SKM-1 treated with dmso at 0.1 percent for 144 hours (cell line): ENCODE results near the gene NCEH1.

Source experiments
- DNase-seq: peaks from one replicate; lab custom pipeline; 2025; ENCODE audit not compliant: unreplicated experiment; lab: John Stamatoyannopoulos, UW

The NCEH1 gene

DNA sequence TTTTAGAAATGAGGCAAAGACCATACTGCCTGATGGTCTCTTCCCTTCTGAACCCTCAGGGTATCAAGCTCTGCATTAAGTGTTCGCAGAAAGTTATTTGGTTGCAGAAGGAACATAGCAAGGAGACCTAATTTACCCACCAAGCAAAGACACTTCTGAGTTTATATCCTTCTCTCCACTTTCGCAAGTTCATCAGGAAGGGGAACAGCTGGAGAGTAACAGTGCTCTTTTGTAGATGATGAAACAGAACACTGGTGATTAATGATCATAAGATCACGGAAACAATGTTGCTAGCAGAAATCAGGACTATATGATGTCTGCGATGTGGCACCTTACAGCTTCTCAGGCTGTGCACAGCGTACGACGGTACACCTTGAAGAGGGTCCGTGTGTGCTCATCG, 62.1 kb downstream of the NCEH1 start:
- DNase-seq: peak; percentile 16

DNA sequence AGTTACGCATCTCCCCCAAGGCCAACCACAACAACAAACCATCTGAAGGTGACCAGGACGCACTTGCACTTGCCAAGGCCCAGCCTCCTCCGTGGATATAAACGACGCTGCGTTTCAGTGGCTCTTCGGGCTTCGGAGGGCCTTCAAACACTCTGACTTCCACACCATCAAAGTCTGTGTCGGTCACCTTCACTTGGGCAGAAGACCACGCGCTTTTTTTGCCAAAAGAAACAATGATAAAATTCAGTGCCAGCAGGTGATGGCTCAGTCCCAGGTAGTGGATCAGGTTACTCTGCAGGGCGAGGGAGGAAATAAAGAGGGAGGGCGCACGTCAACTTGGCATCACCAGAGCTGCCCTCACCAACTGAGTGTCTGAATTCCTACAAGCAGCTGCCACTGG, 63.0 kb downstream of the NCEH1 start:
- DNase-seq: no peak

DNA sequence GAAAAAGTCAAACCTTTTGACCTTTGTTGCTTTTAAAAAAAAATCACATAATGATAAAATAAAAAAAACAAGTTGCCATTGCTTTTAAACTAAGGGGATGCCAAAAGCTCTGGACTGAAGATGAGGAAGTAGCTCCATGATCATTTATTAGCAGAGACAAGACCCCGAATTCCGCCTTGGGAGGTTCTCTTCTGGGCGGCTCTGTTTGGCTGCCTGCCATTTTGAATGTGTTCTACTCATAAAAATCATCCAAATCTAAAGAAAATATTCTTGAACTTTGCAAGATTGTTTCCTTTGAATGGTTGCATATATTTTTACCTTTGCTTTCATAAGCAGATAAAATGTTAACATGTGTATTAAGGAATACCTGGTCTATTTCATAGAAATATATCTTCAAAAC, 63.8 kb downstream of the NCEH1 start:
- no peak for DNase-seq

DNA sequence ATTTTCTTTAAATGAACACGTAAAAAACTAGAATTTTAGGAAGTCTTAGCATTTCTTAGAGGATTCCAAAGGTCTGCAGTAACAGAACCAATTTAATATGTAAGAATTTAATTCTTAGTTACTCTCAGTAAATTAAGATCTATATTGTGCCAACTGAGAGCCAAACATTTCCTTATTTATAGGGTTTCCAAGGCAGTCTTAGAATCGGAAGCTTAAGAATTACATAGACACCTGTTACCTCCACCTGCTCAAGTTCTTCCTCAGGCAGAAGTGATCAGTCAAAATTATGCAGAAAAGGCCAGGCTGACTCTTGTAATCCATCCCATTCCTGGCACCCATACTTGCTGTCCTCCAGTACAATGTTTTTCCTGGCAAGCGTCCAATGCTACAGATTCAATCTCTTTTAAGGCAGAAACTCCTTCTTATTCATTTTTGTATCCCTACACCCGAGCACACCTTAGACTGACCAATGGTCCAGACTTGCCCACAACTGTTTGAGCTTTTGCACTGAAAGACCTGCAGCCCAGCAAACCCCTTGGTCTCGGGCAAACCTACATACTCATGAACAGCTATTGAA, 64.3 kb downstream of the NCEH1 start:
- DNase-seq: no peak

DNA sequence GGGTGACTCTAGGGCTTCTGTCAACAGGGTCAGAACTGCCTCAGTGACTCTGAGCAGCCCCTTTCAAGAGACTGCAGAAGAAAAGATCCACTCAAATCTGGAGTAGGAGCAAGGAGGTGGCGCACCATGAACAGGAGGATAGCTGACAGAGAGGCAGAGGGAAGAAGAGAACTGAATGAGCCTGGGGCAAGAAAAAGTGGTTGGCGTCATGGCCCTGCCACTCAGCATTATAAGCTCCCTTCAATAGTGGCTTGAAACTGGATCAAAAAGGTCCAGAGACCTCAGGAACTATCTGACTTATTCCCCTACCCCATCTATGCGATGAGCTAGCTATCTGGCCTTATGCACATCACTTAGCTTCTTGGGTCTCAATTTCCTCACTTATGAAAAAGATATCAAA, 66.6 kb downstream of the NCEH1 start:
- DNase-seq: no peak

DNA sequence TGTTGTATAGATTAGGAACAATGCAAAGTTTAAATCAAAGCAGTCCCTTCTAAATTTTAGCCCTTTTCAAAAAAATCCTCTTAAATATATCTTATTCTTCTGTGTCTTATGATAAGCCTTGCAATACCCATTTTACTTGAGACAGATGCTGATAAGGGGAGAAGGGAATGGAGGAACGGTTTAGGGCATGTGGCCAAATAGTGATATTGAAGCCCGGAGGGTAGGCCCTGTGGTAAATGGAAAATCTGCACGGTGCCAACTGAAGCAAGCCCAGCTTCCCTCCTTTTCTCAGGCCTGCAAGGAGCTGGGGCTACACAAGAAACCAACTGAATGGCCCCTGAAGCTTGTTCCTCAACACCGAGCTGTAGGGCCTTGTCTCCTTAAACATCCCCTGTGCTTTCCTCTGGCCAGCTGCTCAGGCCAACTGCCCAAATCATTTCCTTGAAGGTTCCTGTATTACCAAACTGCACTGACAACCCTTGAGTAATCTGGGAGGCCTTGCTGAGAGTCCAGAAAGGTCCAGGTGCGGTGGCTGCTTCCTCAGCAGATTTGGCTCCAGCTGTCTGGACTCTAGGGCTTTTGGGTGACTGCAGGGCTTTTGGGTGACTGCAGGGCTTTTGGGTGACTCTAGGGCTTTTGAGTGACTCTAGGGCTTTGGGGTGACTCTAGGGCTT, 67.2 kb downstream of the NCEH1 start:
- no peak for DNase-seq

DNA sequence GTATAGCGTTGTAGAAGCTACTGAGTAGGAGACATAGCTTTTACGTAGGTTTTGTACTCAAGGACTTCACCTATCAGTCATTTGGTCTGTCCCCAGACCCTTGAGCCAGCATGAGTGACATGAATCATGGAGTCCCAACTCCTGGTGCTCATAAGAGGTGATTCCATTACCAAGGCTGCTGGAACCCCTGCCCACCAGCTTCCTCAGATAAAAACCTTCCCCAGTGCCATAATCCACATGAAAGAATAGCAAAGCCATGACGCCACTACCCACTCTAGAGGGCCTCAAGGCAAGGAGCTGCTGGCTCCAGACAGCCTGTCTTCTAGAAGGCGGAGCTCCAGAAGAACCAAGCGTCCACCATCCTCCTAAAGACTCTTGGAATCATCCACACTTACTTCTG, 69.6 kb downstream of the NCEH1 start:
- no peak for DNase-seq

DNA sequence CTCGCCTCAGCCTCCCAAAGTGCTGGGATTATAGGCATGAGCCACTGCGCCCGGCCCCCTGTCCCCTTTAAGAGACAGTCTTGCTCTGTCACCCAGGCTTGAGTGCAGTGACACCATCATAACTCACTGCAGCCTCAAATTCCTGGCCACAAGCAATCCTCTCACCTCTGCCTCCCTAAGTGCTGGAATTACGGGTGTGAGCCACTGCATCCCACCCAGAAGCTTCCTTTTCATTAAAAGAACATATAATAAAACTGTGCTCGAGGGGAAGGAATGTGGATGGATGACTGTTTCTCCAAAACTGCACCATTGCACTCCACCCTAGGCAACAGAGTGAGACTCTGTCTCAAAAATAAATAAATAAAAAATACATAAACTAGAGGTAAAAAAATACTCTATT, 70.1 kb downstream of the NCEH1 start:
- no peak for DNase-seq

DNA sequence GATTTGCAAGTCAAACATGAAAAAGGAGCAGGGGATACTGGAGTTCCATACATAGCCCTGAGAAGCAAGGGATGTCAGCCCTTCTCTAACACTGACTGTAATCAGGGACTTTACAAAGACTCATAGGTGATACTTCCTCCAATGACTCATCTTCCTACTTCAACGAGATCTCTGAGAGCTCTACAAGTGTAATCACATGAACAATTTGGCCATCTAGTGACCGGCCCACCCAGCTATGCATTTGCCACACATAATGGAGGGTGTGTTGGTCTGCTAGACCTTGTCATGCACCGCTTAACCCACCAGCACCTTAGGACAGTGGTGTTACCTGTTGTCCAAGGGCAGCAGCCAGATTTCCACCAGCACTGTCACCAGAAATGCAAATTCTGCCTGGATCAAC, 75.3 kb downstream of the NCEH1 start:
- DNase-seq: no peak

DNA sequence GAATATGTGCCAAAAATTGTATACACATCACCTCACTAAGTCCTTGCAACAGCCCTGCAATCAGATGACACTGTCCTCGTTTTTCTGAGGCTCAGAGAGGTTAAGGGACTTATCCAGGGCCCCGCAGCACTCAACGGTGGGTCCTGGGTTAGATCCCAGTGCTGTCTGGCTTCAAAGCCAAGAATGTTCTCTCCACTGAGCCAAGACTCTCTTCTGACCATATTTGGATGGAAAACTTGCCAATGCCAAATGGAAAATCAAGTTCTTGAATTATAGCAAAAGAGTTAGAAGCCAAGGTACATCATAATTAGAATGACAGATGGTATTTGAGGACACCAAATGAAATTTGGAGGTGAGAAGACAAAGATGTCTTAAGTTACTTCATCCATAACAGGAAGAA, 75.9 kb downstream of the NCEH1 start:
- DNase-seq: no peak

DNA sequence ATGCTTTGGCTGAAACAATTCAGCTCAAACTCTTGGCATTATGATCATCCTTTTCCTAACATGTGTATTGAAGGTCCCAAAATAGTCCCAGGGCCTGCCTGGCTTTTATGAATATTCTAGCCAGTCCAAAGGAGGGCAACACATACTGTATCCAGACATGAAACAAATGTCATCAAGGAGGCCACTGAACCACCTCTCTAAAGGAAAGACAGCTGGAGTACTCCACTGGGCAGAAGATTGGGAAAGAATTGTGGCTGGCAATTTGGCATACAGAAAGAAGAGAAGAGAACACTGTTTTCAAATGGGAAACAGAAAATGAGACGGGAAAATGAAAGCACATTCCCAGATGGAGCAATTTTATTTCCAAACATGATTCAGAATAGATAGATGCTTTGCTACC, 80.6 kb downstream of the NCEH1 start:
- DNase-seq: no peak

DNA sequence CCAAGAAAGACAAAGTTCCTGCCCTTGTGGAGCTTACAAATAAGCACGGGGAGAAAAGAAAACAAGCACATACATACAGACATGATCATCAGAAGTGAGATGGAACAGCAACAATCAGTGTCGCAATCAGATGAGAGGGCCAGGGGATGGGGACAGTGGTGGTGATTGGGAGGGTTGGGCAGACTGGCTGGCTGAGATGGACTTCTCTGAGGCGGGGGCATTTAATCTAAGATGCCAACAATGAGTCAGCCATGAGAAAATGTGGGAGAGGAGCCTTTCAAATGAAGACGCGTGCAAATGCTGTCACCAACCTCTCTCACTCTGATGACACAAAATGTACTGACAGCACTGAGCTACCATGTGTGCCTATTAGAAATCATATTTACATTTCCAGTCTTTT, 81.4 kb downstream of the NCEH1 start:
- no peak for DNase-seq

DNA sequence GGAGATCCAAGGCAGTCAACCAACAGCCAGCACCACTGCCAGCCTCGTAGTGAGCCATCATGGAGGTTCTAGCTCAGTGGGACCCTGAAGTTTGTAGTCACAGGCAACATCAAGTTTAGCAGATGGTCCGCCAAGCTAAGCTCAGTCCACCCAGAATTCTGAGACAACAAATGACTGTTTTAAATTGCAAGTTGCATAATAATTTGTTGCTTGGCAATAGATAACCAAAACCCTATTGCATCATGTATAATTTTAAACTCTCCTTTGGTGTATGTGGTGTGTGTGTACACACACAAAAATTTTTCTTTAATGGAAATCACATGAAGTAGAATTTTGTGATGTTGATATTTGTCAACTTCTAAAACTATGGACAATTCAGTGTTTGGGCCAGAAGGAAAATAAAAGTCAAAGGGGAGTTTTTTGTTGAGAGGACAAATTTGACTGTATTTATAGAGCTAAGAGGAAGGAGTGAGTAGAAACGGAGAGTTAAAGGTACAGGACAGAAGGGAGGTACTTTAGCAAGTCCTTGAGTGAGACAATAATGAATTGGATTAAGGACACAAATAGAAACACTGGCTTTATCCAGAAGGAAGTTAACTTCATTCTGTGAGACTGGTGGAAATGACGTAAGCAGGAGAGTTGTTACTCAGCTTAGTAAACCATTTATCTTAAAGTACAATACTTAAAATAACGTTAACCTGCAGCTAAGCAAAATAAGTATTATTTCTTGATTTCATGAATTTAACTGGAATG, 83.6 kb downstream of the NCEH1 start:
- peak; percentile 45 for DNase-seq

DNA sequence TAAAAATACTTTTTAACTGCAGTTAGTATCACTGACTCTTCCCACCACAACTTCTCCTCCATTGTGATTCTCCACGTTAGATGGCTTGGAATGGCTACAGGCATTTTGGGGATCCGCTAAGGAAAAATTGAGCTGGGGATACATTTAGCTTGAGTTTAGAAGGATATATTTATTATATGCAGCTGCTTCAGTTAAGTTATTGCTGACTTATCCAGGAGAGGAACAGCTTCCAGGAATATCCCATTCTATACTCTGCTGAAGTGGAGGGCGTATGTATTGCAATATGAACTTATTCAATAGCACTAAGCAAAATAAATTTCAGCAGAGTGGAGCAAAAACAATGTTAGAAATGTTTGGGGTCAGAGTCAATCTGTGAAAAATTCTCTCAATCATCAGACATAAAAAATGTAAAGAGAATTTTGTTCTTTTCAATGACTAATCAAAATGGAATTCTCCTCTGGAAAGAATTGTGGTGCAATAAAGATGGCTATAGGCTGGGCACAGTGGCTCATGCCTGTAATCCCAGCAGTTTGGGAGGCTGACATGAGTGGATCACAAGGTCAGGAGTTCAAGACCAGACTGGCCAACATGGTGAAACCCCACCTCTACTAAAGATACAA, 84.7 kb downstream of the NCEH1 start:
- no peak for DNase-seq

DNA sequence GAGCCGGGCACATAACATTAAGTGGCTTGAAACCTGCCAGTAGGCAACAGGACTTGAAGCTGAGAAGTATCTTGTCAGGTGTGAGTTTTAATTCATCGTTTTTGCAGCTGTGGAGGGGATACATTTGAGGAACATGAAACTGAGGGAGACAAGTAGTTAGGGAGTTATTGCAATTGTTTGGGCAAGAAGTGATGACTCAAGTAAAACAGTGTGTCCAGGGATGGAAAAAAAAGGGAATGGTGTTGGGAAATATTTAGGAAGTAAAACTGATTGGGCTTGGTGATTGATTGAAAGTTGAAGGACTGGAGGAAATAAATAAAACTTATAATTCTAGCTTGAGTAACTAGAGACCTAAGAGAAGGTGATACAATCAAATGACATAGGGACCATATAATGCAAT, 85.5 kb downstream of the NCEH1 start:
- no peak for DNase-seq

DNA sequence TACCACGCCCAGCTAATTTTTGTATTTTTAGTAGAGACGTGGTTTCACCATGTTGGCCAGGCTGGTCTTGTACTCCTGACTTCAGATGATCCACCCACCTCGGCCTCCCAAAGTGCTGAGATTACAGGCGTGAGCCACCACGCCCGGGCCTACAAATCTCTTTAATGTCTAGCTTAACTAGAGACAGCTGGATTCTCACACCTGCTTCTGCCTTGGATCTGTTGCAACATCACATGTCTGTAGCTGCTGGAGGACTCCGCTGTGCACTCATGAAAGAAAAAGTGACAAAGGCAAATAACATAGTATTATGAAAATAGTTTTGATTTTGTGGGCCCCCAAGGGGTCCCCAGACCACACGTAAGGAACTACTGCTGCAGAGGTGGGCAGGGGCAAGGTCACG, 85.9 kb downstream of the NCEH1 start:
- no peak for DNase-seq

DNA sequence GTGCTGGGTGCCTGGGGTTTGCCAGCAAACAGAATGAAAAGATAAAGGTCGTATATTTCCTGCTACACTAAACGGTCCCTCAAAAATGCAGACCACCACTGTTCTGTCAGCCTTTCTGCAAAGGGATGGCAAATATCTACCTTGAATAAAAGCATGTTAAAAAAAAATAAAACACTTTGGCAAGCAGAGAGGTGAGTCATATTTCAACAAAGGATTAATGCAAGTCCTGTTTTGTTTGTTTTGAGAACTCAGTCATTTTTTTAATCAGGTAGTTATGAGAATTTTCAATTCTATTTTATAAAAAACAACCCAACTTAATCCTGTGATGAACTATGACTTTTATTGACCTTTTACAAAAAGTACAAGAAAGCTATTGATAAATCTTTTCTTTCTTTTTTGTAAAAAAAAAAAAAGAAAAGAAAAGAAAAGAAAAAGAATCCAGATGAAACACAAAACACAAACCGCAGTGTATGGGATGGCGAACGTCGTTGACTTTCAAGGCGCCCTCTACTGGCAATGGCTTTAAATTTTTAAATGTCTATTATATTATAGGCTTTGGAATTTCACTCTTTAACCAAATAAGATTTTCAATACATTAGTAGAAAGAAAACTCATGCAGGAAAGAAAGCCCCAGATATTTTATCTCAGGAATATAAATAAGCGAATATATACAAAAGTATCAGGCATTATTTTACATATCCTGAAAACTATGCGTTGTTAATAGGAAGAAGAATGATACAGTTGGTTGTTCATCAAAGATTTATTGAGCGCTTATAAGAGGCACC, 87.8 kb downstream of the NCEH1 start:
- DNase-seq: peak; percentile 8

DNA sequence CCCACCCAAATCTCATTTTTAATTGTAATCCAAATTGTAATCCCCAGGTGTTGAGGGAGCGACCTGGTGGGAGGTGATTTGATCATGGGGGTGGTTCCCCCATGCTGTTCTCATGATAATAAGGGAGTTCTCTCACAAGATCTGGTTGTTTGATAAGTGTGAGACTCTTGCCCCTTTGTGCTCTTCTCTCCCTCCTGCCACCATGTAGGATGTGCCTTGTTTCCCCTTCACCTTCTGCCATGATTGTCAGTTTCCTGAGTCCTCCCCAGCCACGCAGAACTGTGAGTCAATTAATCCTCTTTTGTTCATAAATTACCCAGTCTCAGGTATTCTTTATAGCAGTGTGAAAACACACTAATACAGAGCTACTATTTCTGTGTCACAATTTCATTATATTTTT, 88.7 kb downstream of the NCEH1 start:
- no peak for DNase-seq

DNA sequence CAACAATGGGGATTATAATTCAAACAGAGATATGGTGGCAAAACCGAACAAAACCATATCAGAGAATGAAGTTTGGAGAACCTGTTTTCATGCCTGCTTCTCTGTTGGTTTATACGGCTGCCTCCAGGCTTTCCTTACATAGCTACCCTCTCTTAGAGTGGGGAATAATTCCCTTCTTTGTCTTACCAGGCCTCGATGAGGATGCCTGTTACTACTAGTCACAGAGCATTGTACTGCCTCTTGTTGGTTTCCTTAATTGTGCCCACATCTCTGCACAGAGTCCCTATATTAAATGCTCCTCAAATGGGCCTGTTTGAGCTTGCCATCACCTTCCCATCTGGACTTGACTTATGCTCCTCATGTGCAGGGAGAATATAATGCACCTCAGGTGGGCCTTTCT, 92.9 kb downstream of the NCEH1 start:
- DNase-seq: no peak

DNA sequence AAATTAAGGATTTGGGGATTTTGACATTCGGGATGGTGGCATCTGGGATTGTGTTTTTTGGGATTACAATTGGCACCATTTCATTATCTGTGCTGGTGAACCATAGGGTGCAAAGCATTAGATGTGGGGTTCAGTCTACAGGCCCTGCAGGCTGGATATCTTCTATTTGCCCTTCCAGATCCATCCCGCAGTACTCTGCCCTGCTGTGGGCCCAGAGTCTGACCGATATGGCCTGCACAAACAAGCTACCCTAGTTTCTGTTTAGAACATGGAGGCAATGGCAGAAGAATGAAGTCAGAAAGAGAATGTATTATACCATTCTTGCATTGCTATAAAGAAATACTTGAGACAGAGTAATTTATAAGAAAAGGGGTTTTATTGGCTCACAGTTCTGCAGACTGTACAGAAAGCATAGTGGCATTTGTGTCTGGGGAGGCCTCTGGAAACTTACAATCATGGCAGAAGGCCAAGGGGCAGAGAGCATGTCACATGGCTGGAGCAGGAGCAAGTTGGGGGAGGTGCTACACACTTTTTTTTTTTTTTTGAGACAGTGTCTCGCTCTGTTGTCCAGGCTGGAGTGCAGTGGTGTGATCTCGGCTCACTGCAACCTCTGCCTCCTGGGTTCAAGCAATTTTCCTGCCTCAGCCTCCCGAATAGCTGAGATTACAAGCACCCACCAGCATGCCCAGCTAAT, 93.7 kb downstream of the NCEH1 start:
- DNase-seq: no peak

DNA sequence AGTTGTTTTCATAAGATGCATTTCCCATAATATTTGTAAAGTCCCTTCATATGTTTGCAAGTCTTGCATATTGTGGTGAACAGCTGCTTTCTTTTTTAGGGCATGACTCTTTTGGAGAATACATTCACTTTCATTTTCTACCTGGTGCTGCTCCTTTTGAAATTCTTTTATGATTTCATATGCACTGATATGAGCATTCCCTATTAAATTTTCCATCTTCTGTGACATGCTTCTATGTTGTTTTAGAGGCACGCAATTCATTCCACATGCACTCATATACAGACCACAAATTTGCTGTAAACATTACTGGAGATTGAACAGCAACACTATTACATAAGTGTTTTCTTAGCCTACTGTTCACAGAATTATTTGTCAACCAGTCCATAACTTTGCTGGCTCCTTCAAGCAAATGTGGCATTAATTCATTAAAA, 94.8 kb downstream of the NCEH1 start:
- DNase-seq: no peak
